K562 (cell line): ENCODE data around the gene TMEM126B. TPM values are rescaled to one million over a fixed set of nuclear protein-coding genes. Genes with fewer than 3 reads are reported as not detected.

Experiments used
- polyA plus RNA-seq, 8 experiments: library from polyadenylated mRNA; depleted of rRNA in 4 of 8; stranded (reverse) in 5 of 8; unstranded in 3 of 8; fragments of >200 nt; fragmentation: Nextera tagmentation in 2 of 8; fragmentation: Illumina TruSeq in 1 of 8; extraction: Ambion mirVana in 2 of 8; extraction: Trizol in 1 of 8; gene quantifications; 2 replicates each; pipeline versions ENCODE4 v1.2.1 to v1.2.3, GENCODE V29; 2011 to 2014; ENCODE audit warnings: inconsistent platforms in 1 of 8, missing spikeins in 1 of 8
- total RNA-seq, 7 experiments: library from RNA; depleted of rRNA in 6 of 7; stranded (reverse); fragments of >200 nt in 6 of 7; fragmentation: Illumina TruSeq in 2 of 7; extraction: Trizol in 2 of 7; gene quantifications; 2 replicates each; pipeline versions ENCODE4 v1.2.1 to v1.2.3, GENCODE V29; 2011 to 2021; ENCODE audit warnings: low replicate concordance in 1 of 7

Gene TMEM126B
- total and polyA plus RNA-seq, 9 of the 15 experiments (the other 6 are each of a cell fraction or from before 2014, with no cell fraction given) = 85.5 to 226 (median 164) TPM

Other genes starting within 250 kb of the TMEM126B start
- gene DLG2, start 1.2 kb upstream of the TMEM126B start, total RNA-seq (2014; rRNA removed) = 0.73 and 0.95 TPM in 2 replicates
- gene DLG2, start 1.2 kb upstream of the TMEM126B start, total RNA-seq (2014; rRNA removed; fragmentation: Illumina TruSeq; extraction: Trizol) = 1.1 and 1.6 TPM in 2 replicates
- gene DLG2, start 1.2 kb upstream of the TMEM126B start, total RNA-seq (2015; rRNA removed; fragmentation: Illumina TruSeq; extraction: Trizol) = 0.79 and 1.5 TPM in 2 replicates
- gene DLG2, start 1.2 kb upstream of the TMEM126B start, total RNA-seq (2021) = 1.2 and 1.6 TPM in 2 replicates
- gene DLG2, start 1.2 kb upstream of the TMEM126B start, polyA plus RNA-seq (2011; rRNA removed) = 1.2 and 1.5 TPM in 2 replicates
- gene DLG2, start 1.2 kb upstream of the TMEM126B start, polyA plus RNA-seq (2014; fragmentation: Illumina TruSeq; extraction: Trizol) = 0.77 and 1.2 TPM in 2 replicates
- under 1 TPM; 0.68 to 0.77 TPM for gene DLG2, start 1.2 kb upstream of the TMEM126B start, polyA plus RNA-seq (2014; fragmentation: Nextera tagmentation; extraction: Ambion mirVana)
- 0.52 and 0.81 TPM in 2 replicates for gene DLG2, start 1.2 kb upstream of the TMEM126B start, polyA plus RNA-seq (2014; rRNA removed)
- 19.3 and 22.9 TPM in 2 replicates for gene TMEM126A, start 19.4 kb downstream of the TMEM126B start, total RNA-seq (2014; rRNA removed)
- 67.5 and 69.3 TPM in 2 replicates for gene TMEM126A, start 19.4 kb downstream of the TMEM126B start, total RNA-seq (2014; rRNA removed; fragmentation: Illumina TruSeq; extraction: Trizol)
- gene TMEM126A, start 19.4 kb downstream of the TMEM126B start, total RNA-seq (2015; rRNA removed; fragmentation: Illumina TruSeq; extraction: Trizol) = 52.0 and 56.3 TPM in 2 replicates
- gene TMEM126A, start 19.4 kb downstream of the TMEM126B start, total RNA-seq (2021) = 37.3 and 41.5 TPM in 2 replicates
- gene TMEM126A, start 19.4 kb downstream of the TMEM126B start, polyA plus RNA-seq (2011; rRNA removed) = 72.2 and 105 TPM in 2 replicates
- gene TMEM126A, start 19.4 kb downstream of the TMEM126B start, polyA plus RNA-seq (2014; fragmentation: Illumina TruSeq; extraction: Trizol) = 45.1 and 48.1 TPM in 2 replicates
- 100 to 1,000 TPM; 148 to 154 TPM for gene TMEM126A, start 19.4 kb downstream of the TMEM126B start, polyA plus RNA-seq (2014; fragmentation: Nextera tagmentation; extraction: Ambion mirVana)
- 44.3 and 56.9 TPM in 2 replicates for gene TMEM126A, start 19.4 kb downstream of the TMEM126B start, polyA plus RNA-seq (2014; rRNA removed)
- gene CREBZF, start 36.5 kb downstream of the TMEM126B start, total RNA-seq (2014; rRNA removed) = 50.2 and 62.1 TPM in 2 replicates
- gene CREBZF, start 36.5 kb downstream of the TMEM126B start, total RNA-seq (2014; rRNA removed; fragmentation: Illumina TruSeq; extraction: Trizol) = 38.1 and 38.9 TPM in 2 replicates
- gene CREBZF, start 36.5 kb downstream of the TMEM126B start, total RNA-seq (2015; rRNA removed; fragmentation: Illumina TruSeq; extraction: Trizol) = 44.8 TPM in 2 replicates
- gene CREBZF, start 36.5 kb downstream of the TMEM126B start, total RNA-seq (2021) = 40.5 and 41.0 TPM in 2 replicates
- 56.7 and 61.0 TPM in 2 replicates for gene CREBZF, start 36.5 kb downstream of the TMEM126B start, polyA plus RNA-seq (2011; rRNA removed)
- 29.4 and 33.8 TPM in 2 replicates for gene CREBZF, start 36.5 kb downstream of the TMEM126B start, polyA plus RNA-seq (2014; fragmentation: Illumina TruSeq; extraction: Trizol)
- 1 to 10 TPM; 7.2 to 7.4 TPM for gene CREBZF, start 36.5 kb downstream of the TMEM126B start, polyA plus RNA-seq (2014; fragmentation: Nextera tagmentation; extraction: Ambion mirVana)
- 69.2 and 70.2 TPM in 2 replicates for gene CREBZF, start 36.5 kb downstream of the TMEM126B start, polyA plus RNA-seq (2014; rRNA removed)
- gene CCDC89, start 57.6 kb downstream of the TMEM126B start, total RNA-seq (2014; rRNA removed) = 0.09 and 0.12 TPM in 2 replicates
- not detected in 2 replicates for gene CCDC89, start 57.6 kb downstream of the TMEM126B start, total RNA-seq (2014; rRNA removed; fragmentation: Illumina TruSeq; extraction: Trizol)
- not detected in 2 replicates for gene CCDC89, start 57.6 kb downstream of the TMEM126B start, total RNA-seq (2015; rRNA removed; fragmentation: Illumina TruSeq; extraction: Trizol)
- gene CCDC89, start 57.6 kb downstream of the TMEM126B start, total RNA-seq (2021) = not detected in 2 replicates
- not detected in 2 replicates for gene CCDC89, start 57.6 kb downstream of the TMEM126B start, polyA plus RNA-seq (2011; rRNA removed)
- not detected in 2 replicates for gene CCDC89, start 57.6 kb downstream of the TMEM126B start, polyA plus RNA-seq (2014; fragmentation: Illumina TruSeq; extraction: Trizol)
- gene CCDC89, start 57.6 kb downstream of the TMEM126B start, polyA plus RNA-seq (2014; fragmentation: Nextera tagmentation; extraction: Ambion mirVana) = not detected
- gene CCDC89, start 57.6 kb downstream of the TMEM126B start, polyA plus RNA-seq (2014; rRNA removed) = 0.07 TPM in 1 of 2 replicates, not detected in the other
- gene SYTL2, start 182.5 kb downstream of the TMEM126B start, total RNA-seq (2014; rRNA removed) = 0.05 and 0.33 TPM in 2 replicates
- 0.26 and 0.55 TPM in 2 replicates for gene SYTL2, start 182.5 kb downstream of the TMEM126B start, total RNA-seq (2014; rRNA removed; fragmentation: Illumina TruSeq; extraction: Trizol)
- 0.30 and 0.43 TPM in 2 replicates for gene SYTL2, start 182.5 kb downstream of the TMEM126B start, total RNA-seq (2015; rRNA removed; fragmentation: Illumina TruSeq; extraction: Trizol)
- gene SYTL2, start 182.5 kb downstream of the TMEM126B start, total RNA-seq (2021) = 0.35 and 0.36 TPM in 2 replicates
- gene SYTL2, start 182.5 kb downstream of the TMEM126B start, polyA plus RNA-seq (2011; rRNA removed) = 0.38 and 0.57 TPM in 2 replicates
- gene SYTL2, start 182.5 kb downstream of the TMEM126B start, polyA plus RNA-seq (2014; fragmentation: Illumina TruSeq; extraction: Trizol) = 0.17 and 0.42 TPM in 2 replicates
- under 1 TPM; 0.06 to 0.07 TPM for gene SYTL2, start 182.5 kb downstream of the TMEM126B start, polyA plus RNA-seq (2014; fragmentation: Nextera tagmentation; extraction: Ambion mirVana)
- gene SYTL2, start 182.5 kb downstream of the TMEM126B start, polyA plus RNA-seq (2014; rRNA removed) = 0.13 and 0.19 TPM in 2 replicates
- gene CCDC83, start 226.8 kb downstream of the TMEM126B start, total RNA-seq (2014; rRNA removed) = not detected in 2 replicates
- gene CCDC83, start 226.8 kb downstream of the TMEM126B start, total RNA-seq (2014; rRNA removed; fragmentation: Illumina TruSeq; extraction: Trizol) = not detected in 2 replicates
- gene CCDC83, start 226.8 kb downstream of the TMEM126B start, total RNA-seq (2015; rRNA removed; fragmentation: Illumina TruSeq; extraction: Trizol) = not detected in 2 replicates
- gene CCDC83, start 226.8 kb downstream of the TMEM126B start, total RNA-seq (2021) = not detected in 2 replicates
- gene CCDC83, start 226.8 kb downstream of the TMEM126B start, polyA plus RNA-seq (2011; rRNA removed) = not detected in 2 replicates
- not detected in 2 replicates for gene CCDC83, start 226.8 kb downstream of the TMEM126B start, polyA plus RNA-seq (2014; fragmentation: Illumina TruSeq; extraction: Trizol)
- not detected for gene CCDC83, start 226.8 kb downstream of the TMEM126B start, polyA plus RNA-seq (2014; fragmentation: Nextera tagmentation; extraction: Ambion mirVana)
- gene CCDC83, start 226.8 kb downstream of the TMEM126B start, polyA plus RNA-seq (2014; rRNA removed) = not detected in 2 replicates